HepG2 (cell line): ENCODE data around the gene APC2. TPM values are rescaled to one million over a fixed set of nuclear protein-coding genes. Genes with fewer than 3 reads are reported as not detected.
A peak's percentile ranks its signal among the peaks of the same experiment; 100 is the strongest.

Experiments used
- ASH2L ChIP-seq: fragments of 300-600, 200-600 bp; sonication (generic); IDR thresholded peaks from 2 replicates; pipeline ENCODE4 v1.7.0; 2017; ENCODE audit warnings: low read depth, mild to moderate bottlenecking, moderate library complexity, mixed read lengths, low read length; ENCODE audit not compliant: insufficient read length
- CCDC6 ChIP-seq: sonication (generic); formaldehyde crosslinking; IDR thresholded peaks from 2 replicates; pipeline ENCODE4 v1.8.1; 2022; ENCODE audit warnings: mild to moderate bottlenecking, missing genetic modification reagents, moderate library complexity
- DNMT1 ChIP-seq: sonication (generic); formaldehyde crosslinking; IDR thresholded peaks from 2 replicates; pipeline ENCODE4 v1.5.1; 2020; ENCODE audit warnings: mild to moderate bottlenecking, missing genetic modification reagents
- FOXK2 ChIP-seq: fragments of 450-650 bp; IDR thresholded peaks from 2 replicates; pipeline ENCODE4 v1.6.1; 2016
- KDM3A ChIP-seq: IDR thresholded peaks from 2 replicates; pipeline ENCODE4 v1.6.1; 2018; ENCODE audit warnings: low read depth, missing compliant biosample characterization
- MAF1 ChIP-seq: sonication (generic); formaldehyde crosslinking; IDR thresholded peaks from 2 replicates; pipeline ENCODE4 v1.5.0; 2020; ENCODE audit warnings: missing genetic modification reagents, borderline replicate concordance
- MAFK ChIP-seq, 2 experiments: IDR thresholded peaks in 1 of 2; conservative IDR thresholded peaks in 1 of 2; 2 replicates each; pipeline ENCODE4 v1.6.1; 2011; ENCODE audit warnings: improper control_type of control experiment in 2 of 2, low read length in 2 of 2
- MED13 ChIP-seq: sonication (generic); formaldehyde crosslinking; IDR thresholded peaks from 2 replicates; pipeline ENCODE4 v1.5.0; 2020; ENCODE audit warnings: missing genetic modification reagents
- MED8 ChIP-seq: sonication (generic); formaldehyde crosslinking; IDR thresholded peaks from 2 replicates; pipeline ENCODE4 v1.8.1; 2023; ENCODE audit warnings: mild to moderate bottlenecking, missing genetic modification reagents; ENCODE audit not compliant: insufficient replicate concordance
- MNT ChIP-seq: fragments of 450-650 bp; IDR thresholded peaks from 2 replicates; pipeline ENCODE4 v1.6.1; 2016
- MTF2 ChIP-seq: sonication (generic); formaldehyde crosslinking; IDR thresholded peaks from 2 replicates; pipeline ENCODE4 v1.5.0; 2020; ENCODE audit warnings: missing genetic modification reagents, borderline replicate concordance
- NR1H2 ChIP-seq: sonication (generic); formaldehyde crosslinking; IDR thresholded peaks from 2 replicates; pipeline ENCODE4 v1.8.1; 2022; ENCODE audit warnings: low read depth, missing genetic modification reagents, borderline replicate concordance
- PHF5A ChIP-seq: IDR thresholded peaks from one replicate; pipeline ENCODE4 v1.6.1; 2018; ENCODE audit warnings: low read depth, missing genetic modification reagents; ENCODE audit not compliant: unreplicated experiment
- RAD51 ChIP-seq: fragments of 450-650 bp; IDR thresholded peaks from 2 replicates; pipeline ENCODE4 v1.6.1; 2016; ENCODE audit warnings: borderline replicate concordance
- SMAD1 ChIP-seq: sonication (generic); formaldehyde crosslinking; IDR thresholded peaks from 2 replicates; pipeline ENCODE4 v1.4.0; 2020; ENCODE audit warnings: missing genetic modification reagents, low read depth, mild to moderate bottlenecking, borderline replicate concordance
- SSRP1 ChIP-seq: IDR thresholded peaks from 2 replicates; pipeline ENCODE4 v1.6.1; 2016; ENCODE audit warnings: control low read depth
- TCF7L2 ChIP-seq: IDR thresholded peaks from 2 replicates; pipeline ENCODE4 v1.6.1; 2011; ENCODE audit warnings: mild to moderate bottlenecking, low read depth, low read length, moderate library complexity
- TFAP4 ChIP-seq: sonication (generic); IDR thresholded peaks from 2 replicates; pipeline ENCODE4 v1.6.1; 2016; ENCODE audit warnings: low read depth, borderline replicate concordance
- ZBTB7B ChIP-seq: sonication (generic); formaldehyde crosslinking; IDR thresholded peaks from 2 replicates; pipeline ENCODE4 v1.4.0; 2020; ENCODE audit warnings: missing genetic modification reagents
- ZKSCAN8 ChIP-seq: IDR thresholded peaks from 2 replicates; pipeline ENCODE4 v1.6.1; 2016; ENCODE audit warnings: borderline replicate concordance, missing genetic modification reagents, missing compliant biosample characterization
- ZNF121 ChIP-seq: sonication (generic); formaldehyde crosslinking; IDR thresholded peaks from 2 replicates; pipeline ENCODE4 v1.5.0; 2020; ENCODE audit warnings: mild to moderate bottlenecking, missing genetic modification reagents
- ZNF253 ChIP-seq: sonication (generic); formaldehyde crosslinking; IDR thresholded peaks from 2 replicates; pipeline ENCODE4 v1.8.0; 2022; ENCODE audit warnings: mild to moderate bottlenecking, missing genetic modification reagents, borderline replicate concordance
- ZNF326 ChIP-seq: sonication (generic); formaldehyde crosslinking; IDR thresholded peaks from 2 replicates; pipeline ENCODE4 v1.4.0; 2020; ENCODE audit warnings: missing genetic modification reagents, borderline replicate concordance
- ZNF512 ChIP-seq: sonication (generic); formaldehyde crosslinking; IDR thresholded peaks from 2 replicates; pipeline ENCODE4 v1.4.0; 2020; ENCODE audit warnings: mild to moderate bottlenecking, missing genetic modification reagents
- ZNF704 ChIP-seq: sonication (generic); formaldehyde crosslinking; IDR thresholded peaks from 2 replicates; pipeline ENCODE4 v1.8.1; 2023; ENCODE audit warnings: mild to moderate bottlenecking, inconsistent platforms, moderate library complexity, missing genetic modification reagents, borderline replicate concordance
- ZNF775 ChIP-seq: sonication (generic); formaldehyde crosslinking; IDR thresholded peaks from 2 replicates; pipeline ENCODE4 v1.4.0; 2020; ENCODE audit warnings: missing genetic modification reagents, mild to moderate bottlenecking, moderate library complexity, borderline replicate concordance
- ZNF776 ChIP-seq: sonication (generic); formaldehyde crosslinking; IDR thresholded peaks from 2 replicates; pipeline ENCODE4 v1.4.0; 2020; ENCODE audit warnings: mild to moderate bottlenecking, missing genetic modification reagents
- polyA plus RNA-seq, 8 experiments: library from polyadenylated mRNA; depleted of rRNA in 3 of 8; stranded (reverse) in 7 of 8; unstranded in 1 of 8; fragments of >200 nt; fragmentation: Illumina TruSeq in 4 of 8; extraction: Trizol in 4 of 8; gene quantifications; 2 replicates each; pipeline versions ENCODE4 v1.2.1 to v1.2.3, GENCODE V29; 2011 to 2016; ENCODE audit warnings: low read depth in 4 of 8, missing spikeins in 1 of 8, mixed read lengths in 1 of 8; ENCODE audit not compliant: insufficient read depth in 1 of 8
- total RNA-seq, 5 experiments: library from RNA; depleted of rRNA; stranded (reverse); fragments of >200 nt; fragmentation: Illumina TruSeq; extraction: Trizol; gene quantifications; 2 replicates each; pipeline ENCODE4 v1.2.3, GENCODE V29; 2016; ENCODE audit warnings: low read depth in 1 of 5

Gene APC2
- total and polyA plus RNA-seq, 2 of the 13 experiments (the other 11 are each of a cell fraction or from before 2014, with no cell fraction given): 0.08 to 0.22 TPM

- TF ChIP-seq SMAD1 (CRISPR knock-in tag): no peak
- TF ChIP-seq DNMT1 (CRISPR knock-in tag): no peak
- no peak for TF ChIP-seq MAF1 (CRISPR knock-in tag)
- peak; percentile 80 for TF ChIP-seq MNT
- TF ChIP-seq ASH2L: peak; percentile 65
- TF ChIP-seq ZKSCAN8 (CRISPR knock-in tag): no peak
- TF ChIP-seq ZNF704 (CRISPR knock-in tag): no peak
- 0 out of 2 replicates have a peak, but pooled peaks have one; percentile 20 for TF ChIP-seq MED13
- TF ChIP-seq ZNF775: no peak
- TF ChIP-seq ZNF253 (CRISPR knock-in tag): no peak
- no peak for TF ChIP-seq KDM3A
- TF ChIP-seq ZNF512 (CRISPR knock-in tag): no peak
- TF ChIP-seq RAD51: no peak
- TF ChIP-seq MAFK (conservative IDR thresholded peaks at IDR 0.05 in 1 of 2, IDR thresholded peaks at IDR 0.05 in 1 of 2; ENCODE audit: low read length in 2 of 2): no peak
- TF ChIP-seq TFAP4: no peak; the same call in 1 of the 2 replicates
- TF ChIP-seq MED8: no peak
- TF ChIP-seq PHF5A (CRISPR knock-in tag): no peak
- no peak for TF ChIP-seq FOXK2
- no peak for TF ChIP-seq SSRP1 (CRISPR knock-in tag)
- TF ChIP-seq ZNF776 (CRISPR knock-in tag): no peak; the same call in 1 of the 2 replicates
- TF ChIP-seq MTF2 (CRISPR knock-in tag): no peak
- no peak for TF ChIP-seq CCDC6
- no peak for TF ChIP-seq ZNF326 (CRISPR knock-in tag)
- no peak for TF ChIP-seq TCF7L2
- TF ChIP-seq ZBTB7B (CRISPR knock-in tag): peak; percentile 64; the same call in 1 of the 2 replicates
- TF ChIP-seq NR1H2 (CRISPR knock-in tag): no peak
- no peak for TF ChIP-seq ZNF121 (CRISPR knock-in tag)
Measured at GRCh38 chr19:1406774-1407527, 43.0 kb upstream of the APC2 start (continued).
